ENCODE data around the gene PARP1.
"Not testable (repeated sequence)": the region's sequence is repeated elsewhere in the genome, so short reads cannot be mapped to it uniquely, and the experiment has no call there.

The PARP1 gene

DNA sequence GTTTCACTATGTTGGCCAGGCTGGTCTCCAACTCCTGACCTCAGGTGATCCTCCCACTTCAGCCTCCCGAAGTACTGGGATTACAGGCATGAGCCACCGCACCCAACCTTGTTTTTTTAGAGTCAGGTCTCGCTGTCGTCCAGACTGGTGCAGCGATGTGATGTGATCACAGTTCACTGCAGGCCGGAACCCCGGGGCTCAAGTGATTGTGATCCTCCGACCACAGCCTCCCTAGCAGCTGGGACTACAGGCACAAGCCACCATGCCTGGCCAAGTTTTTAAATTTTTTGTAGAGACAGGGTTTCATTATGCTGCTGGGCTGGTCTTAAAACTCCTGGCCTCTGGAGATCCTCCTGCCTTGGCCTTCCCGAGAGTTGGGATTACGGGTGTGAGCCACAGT, 52.9 kb downstream of the PARP1 start:
- no peak for DNase-seq (ENCODE audit: low read depth in 1 of 2, low spot score in 1 of 2)

DNA sequence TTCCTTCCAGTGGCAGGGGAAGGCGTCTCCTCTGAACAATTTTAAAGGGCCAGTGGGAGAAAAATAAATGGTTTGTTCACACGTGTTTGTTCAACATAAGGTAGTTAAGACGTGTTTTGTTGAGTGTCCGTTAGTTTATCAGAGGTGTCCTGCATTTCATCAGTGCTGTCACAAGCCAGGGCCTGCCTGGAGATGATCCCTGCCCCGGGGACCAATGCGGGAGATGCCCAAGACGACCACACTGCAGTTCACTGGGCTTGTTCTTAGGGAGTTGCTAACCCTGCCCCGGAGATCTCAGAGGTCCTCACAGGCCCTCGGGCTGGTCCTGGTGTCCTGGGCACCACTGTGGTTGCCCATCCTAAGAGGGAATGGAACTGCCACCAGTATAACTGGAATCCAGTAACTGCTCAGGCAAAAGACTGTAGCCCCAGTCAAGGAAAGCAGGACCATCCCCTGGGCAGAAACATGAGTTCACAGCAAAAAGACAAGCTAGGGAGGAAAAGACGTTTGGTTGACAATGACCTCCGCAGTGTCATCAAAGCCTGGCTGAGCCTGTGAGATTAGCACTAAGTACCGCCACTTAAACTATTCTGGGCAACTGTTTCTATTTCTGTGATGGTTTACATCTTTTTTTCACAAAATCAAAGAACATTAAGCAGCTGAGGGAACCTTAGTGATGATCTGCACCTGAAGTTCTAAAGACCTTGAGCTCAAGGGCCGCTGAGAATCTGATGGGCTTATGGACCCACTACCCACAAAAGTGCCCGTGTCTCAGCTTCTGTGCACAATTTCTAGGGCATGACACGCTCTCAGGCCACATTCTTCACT, 54.0 kb downstream of the PARP1 start:
- no peak for DNase-seq (ENCODE audit: low read depth in 1 of 2, low spot score in 1 of 2)

DNA sequence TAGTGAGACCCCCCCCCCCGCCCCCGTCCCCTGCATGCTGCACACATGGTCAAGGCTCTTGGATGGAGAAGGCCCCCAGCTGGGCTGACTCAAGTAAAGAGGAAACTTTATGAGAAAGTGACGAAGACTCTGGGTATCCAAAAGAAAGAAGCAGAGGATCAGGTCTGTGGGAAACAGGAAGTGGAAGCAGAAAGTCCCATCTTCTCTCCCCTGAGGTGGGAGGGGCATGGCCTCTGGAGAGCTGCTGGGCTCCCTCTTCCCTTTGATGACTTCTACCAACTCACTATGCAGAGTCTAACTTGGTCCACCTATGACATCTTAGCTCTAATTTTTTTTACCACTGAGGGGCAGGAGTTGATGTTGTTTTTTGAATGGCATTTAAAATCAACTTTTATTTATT, 56.2 kb downstream of the PARP1 start:
- no peak for DNase-seq (ENCODE audit: low read depth in 1 of 2, low spot score in 1 of 2)

DNA sequence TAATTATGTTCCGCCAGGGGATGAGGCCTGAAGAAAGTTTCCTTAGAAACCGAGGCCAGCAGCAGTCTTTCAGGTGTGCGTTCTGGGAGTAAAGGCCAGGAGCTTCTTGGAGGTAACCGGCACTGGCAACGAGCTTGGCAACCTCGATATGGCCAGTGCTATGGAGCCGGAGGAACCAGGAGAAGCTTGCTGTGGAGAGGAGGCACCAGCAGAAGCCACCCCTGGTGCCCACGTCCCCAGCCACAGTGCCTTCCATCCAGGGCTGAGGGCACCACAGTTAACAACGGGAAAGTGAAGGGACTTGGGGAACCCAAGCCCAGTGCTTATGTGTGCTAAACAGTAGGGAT, 57.4 kb downstream of the PARP1 start:
- DNase-seq (ENCODE audit: low read depth in 1 of 2, low spot score in 1 of 2): no peak

DNA sequence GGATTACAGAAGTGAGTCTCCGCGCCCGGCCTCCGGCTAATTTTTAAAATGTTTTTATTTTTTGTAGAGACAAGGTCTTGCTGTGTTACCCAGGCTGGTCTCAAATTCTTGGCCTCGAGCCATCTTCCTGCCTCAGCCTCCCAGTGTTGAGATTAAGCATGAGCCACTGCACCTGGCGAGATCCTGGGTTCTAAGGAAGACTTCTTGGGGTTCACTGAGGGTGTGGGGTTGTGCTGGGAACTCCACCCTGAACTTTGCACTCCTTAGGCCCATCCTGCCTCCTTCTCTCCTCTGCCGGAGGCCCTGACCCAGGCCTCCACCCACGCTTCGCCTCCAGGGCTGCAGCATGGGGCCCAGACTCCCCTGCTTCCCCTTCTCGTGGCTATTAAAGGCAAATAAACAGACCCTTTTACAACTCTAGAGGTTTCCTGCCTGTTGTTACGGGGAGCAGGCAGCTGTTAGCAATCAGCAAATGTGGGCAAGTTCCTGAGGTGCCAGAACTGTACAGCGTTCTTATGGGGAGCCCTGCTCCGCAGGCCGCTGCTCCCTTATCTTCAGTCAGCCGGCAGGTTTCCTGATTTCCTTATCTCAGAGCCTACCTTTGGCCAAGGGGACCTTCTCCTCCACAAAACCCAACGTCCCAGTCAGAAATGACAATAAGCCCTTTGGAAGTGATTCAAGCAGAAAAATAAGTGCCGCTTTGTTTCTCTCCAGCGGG, 57.9 kb downstream of the PARP1 start:
- no peak for DNase-seq (ENCODE audit: low read depth in 1 of 2, low spot score in 1 of 2)

DNA sequence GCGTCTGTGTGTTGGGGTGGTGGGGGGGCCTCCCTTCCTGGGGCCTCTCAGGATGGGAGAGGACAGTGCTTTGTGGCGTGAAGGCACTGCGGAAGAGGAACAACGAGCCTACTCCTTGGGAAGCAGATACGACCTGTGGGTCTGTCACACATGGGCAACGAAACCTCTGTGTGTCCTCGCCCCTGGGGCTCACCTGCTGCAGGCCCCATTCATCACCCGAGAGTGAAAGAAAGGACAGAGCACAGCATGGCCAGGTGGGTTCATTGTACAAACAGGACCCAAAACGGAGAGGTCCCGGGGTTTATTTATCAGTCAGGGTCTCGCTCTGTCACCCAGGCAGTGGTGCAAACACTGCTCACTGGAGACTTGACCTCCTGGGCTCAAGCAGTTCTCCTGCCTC, 58.8 kb downstream of the PARP1 start:
- DNase-seq (ENCODE audit: low read depth in 1 of 2, low spot score in 1 of 2): no peak

DNA sequence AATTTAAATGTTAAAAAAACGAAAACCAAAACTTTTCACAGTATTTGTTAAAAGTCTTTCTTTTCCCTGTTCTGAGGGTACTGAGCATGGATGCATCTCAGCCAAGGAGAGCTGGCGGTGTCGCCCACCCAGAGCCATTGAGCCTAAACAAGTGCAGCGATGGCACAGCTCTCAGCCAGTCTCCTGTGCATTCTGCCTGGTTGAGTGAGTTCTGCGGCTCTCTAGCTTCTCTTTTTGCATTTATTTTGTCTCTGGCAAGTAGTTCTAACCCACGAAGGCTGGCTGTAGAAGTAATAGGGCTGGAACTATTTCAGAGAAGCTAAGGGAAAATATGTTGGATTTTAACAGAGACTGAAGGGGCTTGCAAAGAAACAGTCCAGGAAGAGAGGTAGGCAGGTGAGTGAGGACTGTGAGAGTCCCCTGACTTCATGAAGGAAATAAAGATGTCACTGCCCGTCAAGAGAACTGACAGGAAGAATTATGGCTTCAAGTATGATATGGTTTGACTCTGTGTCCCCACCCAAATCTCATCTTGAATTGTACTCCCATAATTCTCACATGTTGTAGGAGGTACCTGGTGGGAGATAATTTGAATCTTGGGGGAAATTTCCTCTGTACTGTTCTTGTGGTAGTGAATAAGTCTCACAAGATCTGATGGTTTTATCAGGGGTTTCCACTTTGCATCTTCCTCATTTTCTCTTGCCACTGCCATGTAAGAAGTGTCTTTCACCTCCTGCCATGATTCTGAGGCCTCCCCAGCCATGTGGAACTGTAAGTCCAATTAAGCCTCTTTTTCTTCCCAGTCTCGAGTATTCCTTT, 63.2 kb downstream of the PARP1 start:
- DNase-seq (ENCODE audit: low read depth in 1 of 2, low spot score in 1 of 2): no peak

DNA sequence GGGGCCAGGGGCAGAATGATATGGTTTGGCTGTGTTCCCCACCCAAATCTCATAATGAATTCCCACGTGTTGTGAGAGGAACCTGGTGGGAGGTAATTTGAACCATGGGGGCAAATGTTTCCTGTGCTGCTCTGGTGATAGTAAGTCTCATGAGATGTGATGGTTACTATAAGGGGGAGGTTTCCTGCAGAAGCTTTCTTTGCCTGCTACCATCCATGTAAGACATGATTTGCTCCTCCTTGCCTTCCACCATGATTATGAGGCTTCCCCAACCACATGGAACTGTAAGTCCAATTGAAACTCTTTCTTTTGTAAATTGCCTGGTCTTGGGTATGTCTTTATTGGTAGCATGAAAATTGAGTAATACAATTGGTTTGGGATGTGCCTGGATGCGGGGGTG, 65.2 kb downstream of the PARP1 start:
- no peak for DNase-seq (ENCODE audit: low read depth in 1 of 2, low spot score in 1 of 2)

DNA sequence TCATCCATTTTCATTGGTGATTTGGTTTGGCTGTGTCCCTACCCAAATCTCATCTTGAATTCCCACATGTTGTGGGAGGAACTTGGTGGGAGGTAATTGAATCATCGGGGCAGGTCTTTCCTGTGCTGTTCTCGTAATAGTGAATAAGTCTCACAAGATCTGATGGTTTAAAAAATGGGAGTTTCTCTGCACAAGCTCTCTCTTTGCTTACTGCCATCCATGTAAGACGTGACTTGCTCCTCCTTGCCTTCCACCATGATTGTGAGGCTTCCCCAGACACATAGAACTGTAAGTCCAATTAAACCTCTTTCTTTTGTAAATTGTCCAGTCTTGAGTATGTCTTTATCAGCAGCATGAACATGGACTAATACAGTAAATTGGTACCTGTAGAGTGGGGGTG, 67.8 kb downstream of the PARP1 start:
- DNase-seq (ENCODE audit: low read depth in 1 of 2, low spot score in 1 of 2): not testable (repeated sequence)

DNA sequence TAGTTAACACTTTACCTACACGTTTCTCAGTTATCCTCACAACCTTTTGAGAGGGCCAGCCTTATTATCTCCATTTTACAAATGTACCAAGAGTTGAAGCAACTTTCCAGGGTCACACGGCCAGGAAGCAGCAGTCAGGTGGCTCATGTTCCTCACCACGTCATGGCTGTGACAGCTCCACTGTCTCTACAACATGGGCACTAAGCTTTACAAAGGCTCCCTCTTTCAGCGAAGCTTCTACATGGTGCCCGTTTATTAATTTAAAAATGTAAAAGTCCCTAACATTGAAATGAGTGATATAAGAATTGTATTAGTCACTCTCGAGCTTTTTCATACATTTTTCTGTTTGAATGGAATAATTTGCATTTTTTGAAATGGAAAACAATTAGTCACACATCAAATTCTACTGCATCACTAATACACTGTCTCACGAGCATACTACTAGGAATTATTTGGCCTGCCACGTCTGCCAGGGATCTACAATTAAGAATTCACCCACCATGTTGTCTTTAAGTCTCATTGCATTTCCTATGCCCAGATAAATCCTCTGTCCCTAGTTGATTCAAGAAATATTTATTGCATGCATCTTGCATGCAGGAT, 70.5 kb downstream of the PARP1 start:
- DNase-seq (ENCODE audit: low read depth in 1 of 2, low spot score in 1 of 2): no peak

DNA sequence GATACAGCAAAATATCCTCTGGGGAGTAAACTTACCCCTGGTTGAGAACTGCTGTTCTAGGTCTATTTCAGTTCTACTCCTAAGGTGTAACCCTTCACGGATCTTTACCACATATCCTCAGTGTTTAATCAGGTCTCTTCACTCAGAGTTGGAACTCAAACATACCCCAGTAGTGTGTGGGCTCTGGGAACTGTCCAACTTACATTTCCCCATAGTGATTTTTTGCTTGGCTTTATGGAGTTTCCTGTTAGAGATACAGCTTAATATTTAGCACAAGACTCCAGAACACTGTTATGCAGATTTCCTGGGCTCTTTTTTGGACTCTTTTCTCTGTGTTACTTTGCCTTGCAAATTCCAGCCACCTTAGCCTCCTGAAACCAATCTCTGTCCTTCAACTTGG, 72.2 kb downstream of the PARP1 start:
- DNase-seq (ENCODE audit: low read depth in 1 of 2, low spot score in 1 of 2): no peak

DNA sequence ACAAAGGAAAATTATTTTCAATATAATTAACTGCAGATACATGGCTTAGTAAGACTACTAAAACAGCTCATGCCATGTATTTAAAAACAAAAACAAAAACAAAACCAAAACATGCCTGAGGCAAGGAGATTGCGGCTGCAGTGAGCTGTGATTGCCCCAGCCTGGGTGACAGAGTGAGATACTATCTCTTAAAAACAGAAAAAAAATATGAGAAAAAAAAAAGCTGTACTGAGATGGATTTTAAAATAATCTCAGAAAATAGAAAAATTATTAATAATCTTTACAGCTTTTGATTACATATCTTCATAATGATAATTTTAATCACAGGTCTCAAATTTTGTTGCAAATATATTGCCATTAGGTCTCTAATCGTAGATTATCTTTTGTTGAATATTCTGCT, 74.9 kb downstream of the PARP1 start:
- DNase-seq (ENCODE audit: low read depth in 1 of 2, low spot score in 1 of 2): no peak

DNA sequence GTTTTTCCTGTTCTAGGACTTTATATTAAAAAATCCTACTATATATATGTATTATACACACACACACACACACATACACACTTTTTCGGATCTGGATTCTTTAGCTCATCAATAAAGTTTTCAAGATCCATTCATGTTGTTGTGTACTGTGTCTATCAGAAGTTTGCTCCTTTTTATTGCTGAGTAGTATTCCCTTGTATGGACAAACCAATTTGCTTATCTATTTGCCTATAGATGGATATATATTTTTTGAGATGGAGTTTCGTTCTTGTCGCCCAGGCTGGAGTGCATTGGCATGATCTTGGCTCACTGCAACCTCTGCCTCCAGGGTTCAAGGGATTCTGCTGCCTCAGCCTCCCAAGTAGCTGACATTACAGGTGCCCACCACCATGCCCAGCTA, 78.7 kb downstream of the PARP1 start:
- DNase-seq (ENCODE audit: low read depth in 1 of 2, low spot score in 1 of 2): no peak

DNA sequence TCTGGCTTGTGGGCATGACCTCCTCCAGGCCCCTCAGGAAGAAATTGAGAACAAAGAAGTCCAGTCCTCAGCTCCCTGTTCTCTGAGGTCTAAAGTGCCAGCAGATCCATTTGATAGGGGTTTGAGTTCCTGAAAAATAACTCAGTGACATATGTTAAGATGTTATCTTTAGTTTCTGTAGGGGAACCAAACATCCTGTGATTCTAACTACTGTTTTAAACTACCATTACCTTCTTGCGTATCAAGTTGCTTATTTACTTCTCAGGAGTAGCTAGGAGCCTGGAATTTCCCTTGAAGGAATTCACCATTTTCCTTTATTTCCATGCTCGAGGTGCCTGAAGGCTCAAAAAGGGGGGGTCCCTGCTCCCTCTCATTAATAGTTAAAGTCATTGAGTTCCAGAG, 80.1 kb downstream of the PARP1 start:
- DNase-seq (ENCODE audit: low read depth in 1 of 2, low spot score in 1 of 2): no peak

DNA sequence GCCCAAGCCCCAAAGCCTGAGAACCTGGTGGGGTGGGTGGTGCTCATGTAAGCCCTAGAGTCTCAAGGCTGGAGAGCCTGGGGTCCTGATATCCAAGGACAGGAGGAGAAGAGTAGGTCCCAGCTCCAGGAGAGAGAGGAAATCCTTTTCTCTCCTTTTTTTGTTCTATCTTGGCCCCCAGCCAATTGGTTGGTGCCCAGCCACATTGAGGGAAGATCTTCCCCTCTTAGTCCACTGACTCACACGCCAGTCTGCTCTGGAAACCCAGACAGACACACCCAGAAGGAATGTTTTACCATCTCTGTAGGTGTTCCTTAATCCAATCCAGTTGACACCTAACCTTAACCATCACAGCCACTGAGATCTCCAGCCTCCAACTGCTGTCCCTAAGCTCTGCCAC, 82.7 kb downstream of the PARP1 start:
- no peak for DNase-seq (ENCODE audit: low read depth in 1 of 2, low spot score in 1 of 2)

DNA sequence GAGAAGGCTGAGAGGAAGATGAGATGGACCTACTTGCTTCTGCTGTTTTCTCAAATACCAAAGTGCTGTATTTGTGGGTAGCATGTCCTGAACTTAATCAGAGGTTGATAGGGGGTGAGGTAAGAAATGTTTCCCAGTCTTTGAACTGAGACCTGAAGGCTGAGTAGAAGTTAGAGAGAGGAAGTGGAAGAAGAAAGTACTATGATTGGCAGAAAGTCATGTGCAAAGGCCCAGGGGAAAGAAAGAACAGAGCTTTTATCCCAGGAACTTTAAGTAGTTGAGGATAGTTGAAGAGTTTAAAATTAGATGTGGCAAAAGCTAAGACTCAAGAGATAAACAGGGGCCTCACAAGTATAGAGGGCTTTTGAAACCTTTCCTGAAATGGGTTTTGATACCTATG, 83.4 kb downstream of the PARP1 start:
- DNase-seq (ENCODE audit: low read depth in 1 of 2, low spot score in 1 of 2): no peak

DNA sequence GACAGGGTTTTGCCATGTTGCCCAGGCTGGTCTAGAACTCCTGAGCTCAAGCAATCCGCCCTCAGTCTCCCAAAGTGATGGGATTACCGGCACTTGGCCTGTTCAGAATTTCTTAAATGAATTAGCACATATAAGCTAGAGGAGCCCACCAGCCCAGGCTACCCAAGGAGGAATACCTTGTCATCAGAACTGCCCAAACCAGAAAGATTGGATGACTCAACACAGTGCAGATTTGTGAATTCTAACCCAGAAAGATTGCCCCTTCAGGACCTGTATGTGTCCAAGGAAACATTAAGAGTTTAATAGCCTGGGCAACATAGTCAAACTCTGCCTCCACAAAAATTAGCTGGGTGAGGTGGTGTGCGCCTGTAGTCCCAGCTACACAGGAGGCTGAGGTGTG, 84.9 kb downstream of the PARP1 start:
- no peak for DNase-seq (ENCODE audit: low read depth in 1 of 2, low spot score in 1 of 2)

DNA sequence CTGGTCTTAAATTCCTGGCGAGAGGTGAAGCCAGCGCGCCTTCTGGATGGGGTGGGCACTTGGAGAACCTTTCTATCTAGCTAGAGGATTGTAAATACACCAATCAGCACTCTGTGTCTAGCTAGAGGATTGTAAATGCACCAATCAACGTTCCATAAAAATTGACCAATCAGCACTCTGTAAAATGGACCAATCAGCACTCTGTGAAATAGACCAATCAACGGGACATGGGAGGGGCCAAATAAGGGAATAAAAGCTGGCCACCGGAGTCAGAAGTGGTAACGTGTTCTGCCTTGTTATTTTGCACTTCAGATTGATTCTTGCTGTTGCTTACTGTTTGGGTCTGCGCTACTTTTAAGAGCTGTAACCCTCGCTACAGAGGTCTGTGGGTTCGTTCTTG, 87.0 kb downstream of the PARP1 start:
- no peak for DNase-seq (ENCODE audit: low read depth in 1 of 2, low spot score in 1 of 2)

DNA sequence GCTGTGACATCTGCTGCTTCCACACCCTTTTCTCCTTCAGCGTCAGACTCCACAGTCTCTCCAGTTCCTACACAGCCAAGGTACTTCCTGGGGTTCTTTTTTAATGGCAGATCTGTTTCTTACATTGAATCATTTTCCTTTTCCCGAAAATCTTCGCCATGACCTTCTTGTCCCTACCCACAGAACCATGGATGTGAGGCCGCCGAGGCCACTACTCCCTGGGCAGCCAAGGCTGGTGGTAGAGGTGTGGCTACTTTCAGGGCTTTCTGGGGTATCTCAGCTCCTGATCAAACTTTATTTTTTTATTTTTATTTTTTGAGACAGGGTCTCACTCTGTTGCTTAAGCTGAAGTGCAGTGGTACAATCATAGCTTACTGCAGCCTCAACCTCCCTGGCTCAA, 89.4 kb downstream of the PARP1 start:
- DNase-seq (ENCODE audit: low read depth in 1 of 2, low spot score in 1 of 2): no peak

DNA sequence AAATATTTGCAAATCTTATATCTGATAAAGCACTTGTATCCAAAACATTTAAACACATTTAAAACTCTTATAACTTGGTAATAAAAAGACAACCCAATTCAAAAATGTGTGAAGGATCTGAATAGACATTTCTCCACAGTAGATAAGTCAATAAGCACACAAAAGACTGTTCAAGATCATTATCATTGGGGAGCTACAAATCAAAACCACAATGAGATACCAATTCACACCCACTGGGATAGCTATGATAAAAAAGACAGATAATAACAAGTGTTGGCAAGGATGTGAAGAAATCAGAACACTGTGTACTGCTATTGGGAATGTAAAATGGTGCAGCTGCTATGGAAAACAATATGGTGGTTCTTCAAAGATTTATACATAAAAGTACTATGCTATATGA, 93.8 kb downstream of the PARP1 start:
- DNase-seq (ENCODE audit: low read depth in 1 of 2, low spot score in 1 of 2): no peak

DNA sequence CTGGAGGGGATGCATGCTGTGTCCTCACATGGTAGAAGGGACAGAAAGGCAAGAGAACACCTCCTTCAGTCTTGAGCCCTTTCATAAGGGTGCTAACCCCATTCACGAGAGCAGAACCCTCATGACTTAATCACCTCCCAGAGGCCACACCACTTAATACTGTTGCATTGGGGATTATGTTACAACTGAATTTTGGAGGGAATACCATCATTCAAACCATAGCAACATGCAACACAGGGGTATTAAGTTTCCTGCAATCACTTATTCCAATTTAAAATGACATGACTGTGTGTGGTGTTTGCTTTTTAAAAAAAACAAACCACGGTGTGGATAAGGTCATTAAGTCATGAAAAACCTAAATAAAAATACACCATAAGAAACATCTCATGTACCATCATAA, 95.8 kb downstream of the PARP1 start:
- DNase-seq (ENCODE audit: low read depth in 1 of 2, low spot score in 1 of 2): no peak

DNA sequence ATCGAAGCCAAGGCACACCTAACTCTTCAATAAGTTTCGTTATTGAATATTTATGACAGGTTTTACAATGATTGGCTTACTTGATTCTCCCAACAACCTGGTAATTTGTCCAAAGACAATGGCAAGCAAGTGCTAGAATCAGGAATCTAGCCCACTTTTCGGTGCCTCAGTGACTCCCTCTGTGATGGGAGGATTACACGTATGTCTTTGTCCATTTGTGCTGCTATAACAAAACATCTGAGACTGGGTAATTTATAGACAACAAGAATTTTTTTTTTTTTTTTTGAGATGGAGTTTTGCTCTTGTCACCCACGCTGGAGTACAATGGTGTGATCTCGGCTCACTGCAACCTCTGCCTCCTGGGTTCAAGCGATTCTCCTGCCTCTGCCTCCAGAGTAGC, 96.5 kb downstream of the PARP1 start:
- DNase-seq (ENCODE audit: low read depth in 1 of 2, low spot score in 1 of 2): no peak

Measured in activated T-helper 1 cell treated with anti-CD3 and anti-CD28 coated beads, Interleukin-2, amount 50 U/mL, for 16 hours (primary cell).